Panc1 (cell line): Measurements from ENCODE around the gene HERC5. TPM values are rescaled to one million over a fixed set of nuclear protein-coding genes. Genes with fewer than 3 reads are reported as not detected.

Experiments used
- ATAC-seq: fragments of 200-7000 bp; cut with Tn5 transposase; 2 replicates; pipeline ENCODE4 v1.9.1; 2020; ENCODE audit warnings: mild to moderate bottlenecking, moderate library complexity
- Bru-seq: library from RNA; stranded (reverse); fragments of 400-500 nt; gene quantifications from one replicate; lab custom pipeline; 2021; lab: Mats Ljungman, UMichigan
- BruChase-seq, 2 experiments: library from RNA; stranded (reverse); fragments of 400-500 nt; gene quantifications; one replicate each; lab custom pipeline; 2021; lab: Mats Ljungman, UMichigan
- BruUV-seq: library from RNA; stranded (reverse); fragments of 400-500 nt; replicated peaks from 2 replicates; lab custom pipeline; 2021; lab: Mats Ljungman, UMichigan
- CTCF ChIA-PET: fragments of 300-600 bp; sonication (Branson Sonifier 250); formaldehyde crosslinking; loops from one replicate; lab custom pipeline; 2022; ENCODE audit warnings: antibody characterized with exemption; lab: Charles Lee
- POLR2A ChIA-PET: fragments of 300-600 bp; sonication (Branson Sonifier 250); formaldehyde crosslinking; loops from one replicate; lab custom pipeline; 2022; ENCODE audit warnings: antibody characterized with exemption; lab: Charles Lee
- DNase-seq: peaks from one replicate; pipeline ENCODE4 v3.0.0-alpha.2; 2010; ENCODE audit warnings: low read depth, low spot score
- H3K27ac ChIP-seq: 2 replicates; pipeline ENCODE4 v1.5.1; 2011; ENCODE audit warnings: mild to moderate bottlenecking, low read length, inconsistent platforms
- H3K27me3 ChIP-seq: fragments of 200-500 bp; sonication (Bioruptor generic); 2 replicates; pipeline ENCODE4 v1.6.0; 2014; ENCODE audit warnings: low read length, inconsistent platforms; ENCODE audit not compliant: control insufficient read depth, insufficient read depth
- H3K36me3 ChIP-seq: fragments of 200-500 bp; sonication (Bioruptor generic); 2 replicates; pipeline ENCODE4 v1.5.1; 2014; ENCODE audit warnings: inconsistent platforms, mild to moderate bottlenecking, low read length, moderate library complexity; ENCODE audit not compliant: control insufficient read depth, insufficient read depth
- H3K4me1 ChIP-seq: 2 replicates; pipeline ENCODE4 v1.5.1; 2011; ENCODE audit warnings: inconsistent platforms, mild to moderate bottlenecking, low read length, moderate library complexity; ENCODE audit not compliant: control insufficient read depth, insufficient read depth
- H3K4me3 ChIP-seq, 2 experiments: 2 replicates each; pipeline ENCODE4 v1.5.1; 2011 to 2012; ENCODE audit warnings: low read depth in 2 of 2, low read length in 2 of 2, mild to moderate bottlenecking in 2 of 2, inconsistent platforms in 1 of 2, moderate library complexity in 1 of 2
- H3K9me3 ChIP-seq: fragments of 200-500 bp; sonication (Bioruptor generic); 2 replicates; pipeline ENCODE4 v1.5.1; 2014; ENCODE audit warnings: low read depth, mild to moderate bottlenecking, inconsistent platforms, low read length, moderate library complexity; ENCODE audit not compliant: control insufficient read depth, insufficient read depth
- POLR2AphosphoS5 ChIP-seq: IDR thresholded peaks from 2 replicates; pipeline ENCODE4 v1.6.1; 2012; ENCODE audit warnings: mild to moderate bottlenecking, low read depth, low read length, moderate library complexity
- SIN3A ChIP-seq: IDR thresholded peaks from 2 replicates; pipeline ENCODE4 v1.6.1; 2012; ENCODE audit warnings: low read depth, mild to moderate bottlenecking, low read length, moderate library complexity, borderline replicate concordance; ENCODE audit not compliant: insufficient read depth
- TCF7L2 ChIP-seq: IDR thresholded peaks from 2 replicates; pipeline ENCODE4 v1.6.1; 2011; ENCODE audit warnings: mild to moderate bottlenecking, low read depth, low read length, inconsistent platforms
- in situ Hi-C: cut with HindIII; loops from 2 replicates; pipeline ENCODE4 v1.10.0; 2016; ENCODE audit warnings: low sequenced_read_pairs, low pct_unique_long_range_greater_than_20kb
- intact Hi-C: fragments of 100-400 bp; cut with micrococcal nuclease; formaldehyde crosslinking; loops from one replicate; pipeline ENCODE4 v1.10.0; 2022; ENCODE audit not compliant: unreplicated experiment
- long read RNA-seq: library from polyadenylated mRNA; unstranded; transcript quantifications from one replicate; pipeline ENCODE4 v2.0.0, GENCODE V29; 2021; ENCODE audit not compliant: unreplicated experiment
- polyA plus RNA-seq: library from polyadenylated mRNA; unstranded; fragments of >200 nt; gene quantifications from one replicate; pipeline ENCODE4 v1.2.1, GENCODE V29; 2012; ENCODE audit warnings: missing spikeins; ENCODE audit not compliant: insufficient read length
- total RNA-seq: library from RNA; stranded (reverse); gene quantifications from one replicate; pipeline ENCODE4 v1.2.1, GENCODE V29; 2021; ENCODE audit not compliant: unreplicated experiment
- TF ChIP-seq, protein P1 (sequence below): fragments of 450-650 bp; IDR thresholded peaks from 2 replicates; pipeline ENCODE4 v1.5.1; 2017; ENCODE audit warnings: mild to moderate bottlenecking
- TF ChIP-seq, protein P2 (sequence below), 2 experiments: IDR thresholded peaks; 2 replicates each; pipeline ENCODE4 v1.6.1; 2011 to 2012; ENCODE audit warnings: low read depth in 2 of 2, control low read depth in 1 of 2, low read length in 1 of 2, mild to moderate bottlenecking in 1 of 2, moderate library complexity in 1 of 2; ENCODE audit not compliant: insufficient read depth in 1 of 2

Gene HERC5
- total RNA-seq (6.7 TPM), Bru-seq, nascent RNA (percentile 50 among the genes with signal in this experiment), BruChase-seq, experiment 1, labeled RNA remaining after a 2-hour chase (percentile 49 among the genes with signal in this experiment), BruChase-seq, experiment 2, labeled RNA remaining after a 6-hour chase (percentile 56 among the genes with signal in this experiment)
- 0.58 TPM for polyA plus RNA-seq
- long read RNA-seq, transcript HERC5-201 (23 exons, 3,513 nt): major isoform, 15 of 22 reads
- long read RNA-seq, partial matches to known transcripts: 1 of 22 reads
- long read RNA-seq, other reads (novel, unspliced or antisense): 6 of 22 reads

DNA sequence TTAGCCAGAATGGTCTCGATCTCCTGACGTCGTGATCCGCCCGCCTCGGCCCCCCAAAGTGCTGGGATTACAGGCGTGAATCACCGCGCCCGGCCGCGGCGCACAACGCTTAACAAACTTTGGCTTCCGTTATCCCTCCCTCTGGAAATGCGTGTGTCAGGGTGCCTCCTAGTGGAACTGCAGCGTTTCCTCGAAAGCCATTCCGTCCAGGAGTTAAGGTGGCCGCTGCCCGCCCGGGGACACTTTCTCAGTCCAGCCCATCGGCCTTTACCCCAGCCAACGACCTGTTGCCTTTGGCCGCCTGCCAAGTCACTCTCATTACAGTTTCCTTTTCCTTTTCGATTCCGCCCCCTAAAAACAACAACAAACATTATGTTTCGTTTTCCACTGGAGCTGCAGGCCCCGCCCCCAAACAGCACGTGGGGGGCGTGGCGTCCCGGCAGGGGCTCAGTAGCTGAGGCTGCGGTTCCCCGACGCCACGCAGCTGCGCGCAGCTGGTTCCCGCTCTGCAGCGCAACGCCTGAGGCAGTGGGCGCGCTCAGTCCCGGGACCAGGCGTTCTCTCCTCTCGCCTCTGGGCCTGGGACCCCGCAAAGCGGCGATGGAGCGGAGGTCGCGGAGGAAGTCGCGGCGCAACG, at the start of gene HERC5:
Gene HERC5 (plus strand): TSS at position 450 of the 637 bp plus-strand sequence. CDS start 151 bp downstream, at position 601.
- CTCF ChIA-PET: interaction anchor here (0.9 to 1.0 kb wide), 2 partner anchors 59 to 87 kb away, joined by 4 read pairs; no protein-coding TSS in a partner anchor
- TF ChIP-seq, protein P1, sequence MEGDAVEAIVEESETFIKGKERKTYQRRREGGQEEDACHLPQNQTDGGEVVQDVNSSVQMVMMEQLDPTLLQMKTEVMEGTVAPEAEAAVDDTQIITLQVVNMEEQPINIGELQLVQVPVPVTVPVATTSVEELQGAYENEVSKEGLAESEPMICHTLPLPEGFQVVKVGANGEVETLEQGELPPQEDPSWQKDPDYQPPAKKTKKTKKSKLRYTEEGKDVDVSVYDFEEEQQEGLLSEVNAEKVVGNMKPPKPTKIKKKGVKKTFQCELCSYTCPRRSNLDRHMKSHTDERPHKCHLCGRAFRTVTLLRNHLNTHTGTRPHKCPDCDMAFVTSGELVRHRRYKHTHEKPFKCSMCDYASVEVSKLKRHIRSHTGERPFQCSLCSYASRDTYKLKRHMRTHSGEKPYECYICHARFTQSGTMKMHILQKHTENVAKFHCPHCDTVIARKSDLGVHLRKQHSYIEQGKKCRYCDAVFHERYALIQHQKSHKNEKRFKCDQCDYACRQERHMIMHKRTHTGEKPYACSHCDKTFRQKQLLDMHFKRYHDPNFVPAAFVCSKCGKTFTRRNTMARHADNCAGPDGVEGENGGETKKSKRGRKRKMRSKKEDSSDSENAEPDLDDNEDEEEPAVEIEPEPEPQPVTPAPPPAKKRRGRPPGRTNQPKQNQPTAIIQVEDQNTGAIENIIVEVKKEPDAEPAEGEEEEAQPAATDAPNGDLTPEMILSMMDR: peak; percentile 81
- 0 out of 2 replicates have a peak, but pooled peaks have one; percentile 51 for TF ChIP-seq POLR2AphosphoS5
- TF ChIP-seq, protein P2, sequence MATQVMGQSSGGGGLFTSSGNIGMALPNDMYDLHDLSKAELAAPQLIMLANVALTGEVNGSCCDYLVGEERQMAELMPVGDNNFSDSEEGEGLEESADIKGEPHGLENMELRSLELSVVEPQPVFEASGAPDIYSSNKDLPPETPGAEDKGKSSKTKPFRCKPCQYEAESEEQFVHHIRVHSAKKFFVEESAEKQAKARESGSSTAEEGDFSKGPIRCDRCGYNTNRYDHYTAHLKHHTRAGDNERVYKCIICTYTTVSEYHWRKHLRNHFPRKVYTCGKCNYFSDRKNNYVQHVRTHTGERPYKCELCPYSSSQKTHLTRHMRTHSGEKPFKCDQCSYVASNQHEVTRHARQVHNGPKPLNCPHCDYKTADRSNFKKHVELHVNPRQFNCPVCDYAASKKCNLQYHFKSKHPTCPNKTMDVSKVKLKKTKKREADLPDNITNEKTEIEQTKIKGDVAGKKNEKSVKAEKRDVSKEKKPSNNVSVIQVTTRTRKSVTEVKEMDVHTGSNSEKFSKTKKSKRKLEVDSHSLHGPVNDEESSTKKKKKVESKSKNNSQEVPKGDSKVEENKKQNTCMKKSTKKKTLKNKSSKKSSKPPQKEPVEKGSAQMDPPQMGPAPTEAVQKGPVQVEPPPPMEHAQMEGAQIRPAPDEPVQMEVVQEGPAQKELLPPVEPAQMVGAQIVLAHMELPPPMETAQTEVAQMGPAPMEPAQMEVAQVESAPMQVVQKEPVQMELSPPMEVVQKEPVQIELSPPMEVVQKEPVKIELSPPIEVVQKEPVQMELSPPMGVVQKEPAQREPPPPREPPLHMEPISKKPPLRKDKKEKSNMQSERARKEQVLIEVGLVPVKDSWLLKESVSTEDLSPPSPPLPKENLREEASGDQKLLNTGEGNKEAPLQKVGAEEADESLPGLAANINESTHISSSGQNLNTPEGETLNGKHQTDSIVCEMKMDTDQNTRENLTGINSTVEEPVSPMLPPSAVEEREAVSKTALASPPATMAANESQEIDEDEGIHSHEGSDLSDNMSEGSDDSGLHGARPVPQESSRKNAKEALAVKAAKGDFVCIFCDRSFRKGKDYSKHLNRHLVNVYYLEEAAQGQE (IDR thresholded peaks at IDR 0.05; ENCODE audit: insufficient read depth in 1 of 2, low read depth in 2 of 2, low read length in 1 of 2): no peak
- no TSS peak for BruUV-seq

DNA sequence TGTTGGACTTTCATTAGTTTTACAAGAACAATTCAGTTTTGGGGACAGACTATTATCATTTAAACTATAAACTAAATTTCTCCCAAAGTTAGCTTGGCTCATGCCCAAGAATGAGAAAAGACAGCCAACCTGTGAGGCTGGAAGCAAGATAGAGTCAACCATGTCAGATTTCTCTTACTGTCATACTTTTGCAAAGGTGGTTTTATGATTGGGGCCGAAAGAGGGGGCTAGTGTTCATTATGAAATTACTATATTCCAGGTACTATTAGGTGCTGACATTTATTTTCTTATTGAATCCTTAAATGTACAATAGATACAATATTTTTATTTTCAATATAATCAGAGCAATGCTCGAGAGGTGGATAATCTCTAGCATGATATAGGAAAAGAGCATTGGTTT, 47.7 kb upstream of the HERC5 start:
- H3K4me3 ChIP-seq: no peak overlapping the region
- no peak overlapping the region for H3K27ac ChIP-seq
- no peaks in the 10 kb centered on the region for H3K4me1 ChIP-seq
- ChIA-PET CTCF (no interaction called here), POLR2A (no interaction called here)
- intact Hi-C loops (no loop called here), in situ Hi-C loops (no loop called here)
- H3K27me3 ChIP-seq: no peaks in the 10 kb centered on the region
- TF ChIP-seq POLR2AphosphoS5 (no peak), TCF7L2 (no peak), SIN3A (no peak)
- TF ChIP-seq, protein P1: no peak
- TF ChIP-seq, protein P2 (IDR thresholded peaks at IDR 0.05; ENCODE audit: insufficient read depth in 1 of 2, low read depth in 2 of 2, low read length in 1 of 2): no peak
- no peaks in the 10 kb centered on the region for H3K36me3 ChIP-seq
- H3K9me3 ChIP-seq: no peaks in the 10 kb centered on the region
- DNase-seq: no peak
- BruUV-seq: no TSS peak
- ATAC-seq: no peak

More for the DNA sequence above, at the start of gene HERC5:
- Histone ChIP-seq H3K36me3 (no peaks in the 10 kb centered on the region), H3K4me3 (peak within 1 kb of the TSS; percentile 53 to 57), H3K27me3 (peaks cover 7% of the 10 kb centered on the region; the same call in 1 of the 2 replicates), H3K27ac (no peak within 1 kb of the TSS), H3K4me1 (no peaks in the 10 kb centered on the region), H3K9me3 (no peaks in the 10 kb centered on the region)
- POLR2A ChIA-PET: no interaction called here
- peak; percentile 80 for DNase-seq
- in situ Hi-C loops (no loop called here), intact Hi-C loops (loop anchor here (2.0 to 5.0 kb wide), 3 partner anchors 79 to 238 kb away; partner anchors contain the start of genes HERC6 and PPM1K)
- peak; percentile 97 for ATAC-seq
